ENCODE results near the gene OGFR.

GRCh38 chr20:62762801-62763368 lies 41.8 kb upstream of the OGFR start:
- TF ChIP-seq ZNF423 (tag by site-specific recombination; IDR thresholded peaks at IDR 0.05) (no peak), ZSCAN5A (tag by site-specific recombination; IDR thresholded peaks at IDR 0.05) (no peak), ZEB2 (tag by site-specific recombination; IDR thresholded peaks at IDR 0.05) (no peak), ZNF24 (tag by site-specific recombination; IDR thresholded peaks at IDR 0.05) (no peak), REPIN1 (tag by site-specific recombination; IDR thresholded peaks at IDR 0.05; ENCODE audit: low read depth) (no peak), ZNF140 (tag by site-specific recombination; IDR thresholded peaks at IDR 0.05) (no peak), ZNF473 (tag by site-specific recombination; IDR thresholded peaks at IDR 0.05) (no peak), ZNF837 (tag by site-specific recombination; IDR thresholded peaks at IDR 0.05) (no peak)
- TF ChIP-seq, protein P1, sequence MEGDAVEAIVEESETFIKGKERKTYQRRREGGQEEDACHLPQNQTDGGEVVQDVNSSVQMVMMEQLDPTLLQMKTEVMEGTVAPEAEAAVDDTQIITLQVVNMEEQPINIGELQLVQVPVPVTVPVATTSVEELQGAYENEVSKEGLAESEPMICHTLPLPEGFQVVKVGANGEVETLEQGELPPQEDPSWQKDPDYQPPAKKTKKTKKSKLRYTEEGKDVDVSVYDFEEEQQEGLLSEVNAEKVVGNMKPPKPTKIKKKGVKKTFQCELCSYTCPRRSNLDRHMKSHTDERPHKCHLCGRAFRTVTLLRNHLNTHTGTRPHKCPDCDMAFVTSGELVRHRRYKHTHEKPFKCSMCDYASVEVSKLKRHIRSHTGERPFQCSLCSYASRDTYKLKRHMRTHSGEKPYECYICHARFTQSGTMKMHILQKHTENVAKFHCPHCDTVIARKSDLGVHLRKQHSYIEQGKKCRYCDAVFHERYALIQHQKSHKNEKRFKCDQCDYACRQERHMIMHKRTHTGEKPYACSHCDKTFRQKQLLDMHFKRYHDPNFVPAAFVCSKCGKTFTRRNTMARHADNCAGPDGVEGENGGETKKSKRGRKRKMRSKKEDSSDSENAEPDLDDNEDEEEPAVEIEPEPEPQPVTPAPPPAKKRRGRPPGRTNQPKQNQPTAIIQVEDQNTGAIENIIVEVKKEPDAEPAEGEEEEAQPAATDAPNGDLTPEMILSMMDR (tag by site-specific recombination; IDR thresholded peaks at IDR 0.05), result no peak
